HG03139 (cell line): ENCODE measurements around the gene TRABD2B.
"Not testable (repeated sequence)": the region's sequence is repeated elsewhere in the genome, so short reads cannot be mapped to it uniquely, and the experiment has no call there.

Experiments used
- ATAC-seq: cut with Tn5 transposase; IDR thresholded peaks from one replicate; pipeline ENCODE4 v1.9.1; 2021; ENCODE audit not compliant: unreplicated experiment

TRABD2B gene

DNA sequence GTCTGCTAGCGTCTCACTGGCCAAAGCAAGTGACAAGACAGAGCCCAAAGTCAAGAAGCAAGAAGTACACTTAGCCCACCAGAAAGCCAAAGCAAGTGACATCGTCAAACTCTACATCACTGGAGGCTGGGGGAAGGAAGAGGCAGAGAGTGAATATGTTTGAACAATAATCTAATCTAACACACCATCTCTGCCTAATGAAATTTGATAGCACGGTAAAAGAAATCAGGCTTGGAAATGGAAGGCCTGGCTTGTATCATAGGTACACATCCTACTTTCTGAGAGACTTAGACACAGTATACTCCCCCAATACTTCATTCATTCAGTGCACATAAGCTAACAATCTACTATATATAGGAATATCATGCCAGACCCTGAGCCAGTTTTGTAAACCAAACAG is 26.3 kb downstream of the TRABD2B start:
- ATAC-seq = no peak

DNA sequence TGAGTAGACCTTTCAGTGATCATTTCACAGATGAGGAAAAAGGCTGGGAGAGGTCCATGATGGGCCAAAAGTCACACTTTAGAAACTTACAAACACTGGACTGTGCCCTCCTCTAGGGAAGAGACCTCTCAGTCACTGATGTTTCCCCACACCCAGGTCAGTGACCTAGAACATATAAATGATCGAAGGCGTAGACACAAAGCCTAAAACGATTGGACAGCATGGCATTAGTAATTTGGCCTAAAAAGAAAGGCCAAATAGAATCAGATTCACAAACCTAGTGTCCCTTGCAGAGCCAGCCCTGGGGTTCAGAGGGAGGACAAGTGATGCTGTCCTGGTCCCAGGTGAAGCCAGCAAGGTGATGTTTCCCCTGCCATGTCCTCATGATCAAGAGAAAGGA is 27.7 kb downstream of the TRABD2B start:
- ATAC-seq = no peak

DNA sequence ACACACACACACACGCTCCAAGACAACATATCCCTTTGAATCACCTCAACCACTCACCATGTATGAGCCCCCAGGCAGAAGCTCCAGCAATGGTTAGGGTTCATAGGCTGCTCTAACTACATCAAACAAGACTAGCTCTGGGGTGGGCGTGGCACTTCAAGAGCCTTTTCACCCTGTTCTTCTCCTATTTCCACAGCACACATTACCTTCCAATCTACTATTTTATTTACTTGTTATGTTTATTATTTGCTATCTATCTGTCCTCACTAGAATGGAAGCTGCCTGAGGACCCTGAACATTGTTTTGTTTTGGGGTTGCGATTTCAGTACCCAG is 28.7 kb downstream of the TRABD2B start:
- no peak for ATAC-seq

DNA sequence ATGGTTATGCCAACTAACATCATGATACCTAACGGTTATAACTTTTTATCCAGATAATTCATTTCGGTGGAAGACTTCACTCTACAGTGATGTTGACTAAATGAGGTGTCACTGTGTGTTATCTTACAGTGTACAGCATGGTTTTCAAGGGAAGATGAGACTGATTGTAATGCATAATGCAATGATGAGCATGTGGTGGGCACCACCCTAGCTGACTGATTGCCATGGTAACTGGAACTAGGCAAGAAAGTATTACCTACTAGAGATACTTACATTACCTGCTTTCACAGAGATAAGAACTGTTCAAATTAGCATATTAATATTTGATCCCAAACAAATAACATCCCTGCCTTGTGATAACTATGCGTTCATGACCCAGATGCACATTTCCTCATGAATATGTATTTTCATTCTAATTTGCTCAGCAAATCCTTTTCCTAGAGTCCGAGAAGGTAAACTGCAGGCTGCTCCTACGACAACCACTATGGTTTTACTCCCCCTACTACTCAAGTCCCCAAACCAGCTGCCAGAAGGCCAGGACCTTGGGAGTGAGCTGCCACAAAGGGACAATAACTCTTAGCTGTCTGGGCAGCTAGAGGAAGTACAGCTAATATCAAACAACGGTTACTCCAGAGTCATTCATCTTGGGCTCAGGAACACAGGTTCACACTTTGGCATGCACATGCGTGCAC is 29.2 kb downstream of the TRABD2B start:
- no peak for ATAC-seq

DNA sequence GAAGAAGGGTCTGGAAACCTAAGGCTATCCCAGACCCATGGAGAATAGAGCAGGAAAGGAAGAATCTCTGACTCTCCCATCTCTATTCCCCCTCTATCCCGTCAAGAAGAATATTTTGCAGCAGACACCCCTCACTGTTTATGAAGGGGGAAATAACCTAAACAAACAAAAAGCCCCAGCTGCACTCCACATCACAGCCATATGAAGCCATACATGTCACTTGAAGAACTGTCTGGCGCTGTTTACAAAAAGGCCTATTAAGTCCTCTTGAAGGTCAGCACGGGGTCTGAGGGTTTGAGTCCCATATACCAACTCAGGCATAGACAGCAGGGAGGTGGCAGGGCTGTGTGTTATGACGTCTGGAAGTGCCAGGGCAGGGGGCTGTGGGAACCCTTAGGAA is 31.4 kb downstream of the TRABD2B start:
- no peak for ATAC-seq

DNA sequence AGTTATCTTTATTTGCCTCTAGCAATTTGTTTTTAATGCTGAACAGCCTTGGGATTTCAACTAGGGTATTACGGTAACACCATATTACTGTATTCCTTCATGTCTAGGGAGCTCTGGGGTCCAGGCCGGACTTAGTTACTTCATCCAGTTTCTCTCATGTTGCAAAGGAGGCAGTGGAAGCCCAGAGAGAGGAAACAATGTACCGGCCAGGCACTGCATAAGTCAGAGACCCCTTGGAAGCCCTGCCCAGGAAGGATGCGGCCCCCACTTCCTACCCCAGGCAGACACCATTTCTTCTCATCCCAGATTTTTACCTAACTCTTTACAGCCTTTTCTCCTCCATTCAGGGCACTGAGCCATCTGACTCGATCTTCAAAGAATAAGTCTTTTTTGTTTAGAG is 32.5 kb downstream of the TRABD2B start:
- ATAC-seq = no peak

DNA sequence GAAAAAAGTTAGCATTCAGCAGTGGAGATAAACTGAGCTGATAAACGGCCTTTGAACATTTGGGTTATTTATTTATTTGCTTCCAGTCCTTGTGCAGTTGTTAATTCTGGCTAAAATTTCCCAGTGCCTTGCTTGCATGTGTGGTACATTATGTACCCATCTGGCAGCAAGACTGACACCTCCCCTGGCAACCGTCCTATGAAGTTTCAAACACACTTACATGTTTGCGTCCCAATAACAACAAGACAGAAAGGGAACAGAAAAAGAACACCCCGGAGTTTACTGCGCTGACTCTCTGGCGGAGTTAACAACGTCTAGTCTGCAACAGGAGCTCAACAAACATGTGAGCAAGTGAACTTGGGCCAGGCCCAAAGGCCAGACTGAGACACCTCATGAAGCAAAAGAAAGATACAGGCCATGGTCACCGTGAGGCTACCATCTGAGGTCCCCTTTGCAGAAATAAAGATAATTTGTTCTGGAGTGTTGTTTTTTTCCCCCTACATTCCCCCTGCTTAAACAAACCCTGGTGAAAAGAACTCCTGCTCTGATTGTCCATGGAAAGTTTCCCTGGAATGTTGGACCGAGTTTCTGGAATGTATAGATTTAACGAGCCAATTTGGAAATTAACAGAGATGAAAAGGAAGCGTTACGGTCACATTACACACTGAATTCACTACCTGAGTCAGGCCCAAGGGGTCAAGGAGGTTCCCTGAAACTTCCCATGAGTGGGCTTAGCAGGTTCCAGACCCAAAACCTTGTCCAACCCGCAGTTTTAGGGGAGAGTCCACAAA is 33.4 kb downstream of the TRABD2B start:
- no peak for ATAC-seq

DNA sequence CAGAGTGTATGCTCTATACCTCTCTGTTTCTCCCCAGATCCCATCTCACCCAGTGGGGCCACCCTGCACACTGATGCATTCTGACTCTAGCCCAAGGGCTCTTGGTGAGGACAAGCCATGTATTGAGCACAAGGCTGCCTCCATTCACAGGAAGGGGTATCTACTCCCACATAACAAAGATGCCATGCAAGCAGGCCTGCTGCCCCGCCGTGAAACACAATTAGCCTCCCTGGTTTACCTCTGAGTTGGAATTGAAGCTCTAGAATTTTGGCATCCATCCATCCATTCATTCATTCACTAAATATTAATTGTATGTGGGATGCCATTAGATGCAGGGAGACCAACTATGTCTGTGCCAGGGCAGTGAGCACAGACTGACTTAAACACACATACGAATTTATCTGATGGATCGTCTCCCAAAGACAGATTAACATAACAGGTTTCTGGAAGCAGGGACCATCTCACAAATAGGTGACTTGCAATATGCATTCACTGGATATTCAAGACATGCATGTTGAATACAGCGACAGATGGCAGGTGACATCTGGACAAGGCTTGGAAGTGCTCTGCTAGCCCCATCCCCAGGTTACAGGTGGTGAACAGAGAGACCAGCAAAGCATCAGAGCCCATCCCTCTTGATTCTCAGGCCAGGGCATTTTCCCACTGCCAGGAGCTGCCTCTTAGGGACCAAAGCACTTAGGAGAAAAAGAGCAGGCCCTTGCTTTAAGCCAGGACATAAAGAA is 34.3 kb downstream of the TRABD2B start:
- no peak for ATAC-seq

DNA sequence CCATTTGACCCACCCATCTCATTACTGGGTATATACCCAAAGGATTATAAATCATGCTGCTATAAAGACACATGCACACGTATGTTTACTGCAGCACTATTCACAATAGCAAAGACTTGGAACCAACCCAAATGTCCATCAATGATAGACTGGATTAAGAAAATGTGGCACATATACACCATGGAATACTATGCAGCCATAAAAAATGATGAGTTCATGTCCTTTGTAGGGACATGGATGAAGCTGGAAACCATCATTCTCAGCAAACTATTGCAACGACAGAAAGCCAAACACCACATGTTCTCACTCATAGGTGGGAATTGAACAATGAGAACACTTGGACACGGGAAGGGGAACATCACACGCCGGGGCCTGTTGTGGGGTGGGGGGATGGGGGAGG is 35.4 kb downstream of the TRABD2B start:
- ATAC-seq = not testable (repeated sequence)

DNA sequence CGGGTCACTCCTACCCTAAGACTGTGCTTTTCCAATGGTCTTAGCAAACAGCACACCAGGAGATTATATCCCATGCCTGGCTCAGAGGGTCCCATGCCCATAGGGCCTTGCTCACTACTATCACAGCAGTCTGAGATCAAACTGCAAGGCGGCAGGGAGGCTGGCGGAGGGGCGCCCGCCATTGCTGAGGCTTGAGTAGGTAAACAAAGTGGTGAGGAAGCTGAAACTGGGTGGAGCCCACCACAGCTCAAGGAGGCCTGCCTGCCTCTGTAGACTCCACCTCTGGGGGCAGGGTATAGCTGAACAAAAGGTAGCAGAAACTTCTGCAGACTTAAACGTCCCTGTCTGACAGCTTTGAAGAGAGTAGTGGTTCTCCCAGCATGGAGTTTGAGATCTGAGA is 40.7 kb downstream of the TRABD2B start:
- ATAC-seq = not testable (repeated sequence)

DNA sequence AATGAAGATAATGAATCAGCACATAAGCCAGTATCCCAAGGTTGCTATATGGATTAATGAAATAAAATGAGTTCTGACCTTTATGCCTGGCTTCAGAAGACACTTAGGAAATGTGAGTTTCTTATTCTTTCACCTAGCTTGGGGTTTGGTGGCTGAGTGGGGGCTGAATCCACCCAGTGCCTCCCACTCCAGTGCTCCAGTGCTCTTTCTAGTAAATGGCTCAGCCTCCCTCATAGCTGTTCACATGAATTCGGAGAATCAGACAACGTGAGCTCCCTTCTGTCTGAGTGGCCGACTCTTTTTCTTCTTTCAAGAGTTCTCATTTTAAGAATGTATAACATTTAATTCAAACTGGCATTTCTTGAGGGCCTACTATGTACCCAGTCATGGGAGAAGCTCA is 43.5 kb downstream of the TRABD2B start:
- no peak for ATAC-seq

DNA sequence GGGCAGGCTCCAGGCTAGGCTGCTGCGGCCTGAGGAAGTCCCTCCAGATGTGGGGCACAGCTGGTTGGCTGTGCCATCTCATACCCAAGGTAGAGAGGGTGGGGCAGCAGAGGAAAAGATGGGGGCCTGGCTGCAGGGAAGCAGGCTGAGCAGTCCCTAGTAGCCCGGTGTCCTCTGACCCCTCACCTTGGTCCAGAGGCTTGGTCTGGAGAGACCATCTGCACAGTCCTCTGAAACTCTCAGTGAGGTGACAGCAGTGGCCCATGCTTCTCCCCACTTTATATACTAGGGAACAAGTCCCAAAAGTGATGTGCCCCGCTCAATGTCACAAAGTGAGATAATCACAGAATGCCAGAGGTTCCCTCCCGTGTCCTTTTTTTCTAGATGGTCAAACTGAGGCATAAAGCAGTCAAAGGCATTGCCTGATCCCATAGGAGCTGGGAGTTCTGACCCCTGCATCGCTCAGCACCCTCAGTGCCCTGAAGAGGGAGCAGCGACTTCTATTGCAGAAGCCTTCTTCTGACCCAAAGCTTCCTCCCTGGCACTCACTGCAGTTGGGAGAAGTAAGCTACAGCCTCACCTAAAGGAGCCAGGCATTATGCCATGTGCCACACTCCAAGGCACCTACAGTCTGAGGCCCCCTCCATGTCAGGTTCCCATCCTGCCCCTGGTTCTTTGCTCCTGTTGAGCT is 45.5 kb downstream of the TRABD2B start:
- ATAC-seq = no peak

DNA sequence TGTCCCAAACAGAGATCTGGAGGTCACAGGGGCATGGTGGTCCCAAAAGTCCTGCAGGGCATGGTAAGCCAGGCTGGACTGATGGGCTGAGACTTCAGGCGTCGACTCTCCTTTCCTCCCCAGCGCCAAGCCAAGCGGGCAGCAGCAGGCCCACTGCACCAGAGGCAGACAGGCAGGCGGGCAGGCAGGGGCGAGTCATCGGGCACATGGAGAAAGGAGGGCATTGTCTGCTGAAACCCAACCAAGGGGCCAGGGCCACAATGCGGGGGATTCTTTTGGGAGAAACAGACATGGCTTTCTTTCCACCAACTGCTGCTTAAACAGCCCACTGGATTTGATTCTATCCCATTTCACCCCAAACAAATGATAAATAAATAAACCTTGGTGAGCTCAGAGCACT is 46.2 kb downstream of the TRABD2B start:
- ATAC-seq = no peak

DNA sequence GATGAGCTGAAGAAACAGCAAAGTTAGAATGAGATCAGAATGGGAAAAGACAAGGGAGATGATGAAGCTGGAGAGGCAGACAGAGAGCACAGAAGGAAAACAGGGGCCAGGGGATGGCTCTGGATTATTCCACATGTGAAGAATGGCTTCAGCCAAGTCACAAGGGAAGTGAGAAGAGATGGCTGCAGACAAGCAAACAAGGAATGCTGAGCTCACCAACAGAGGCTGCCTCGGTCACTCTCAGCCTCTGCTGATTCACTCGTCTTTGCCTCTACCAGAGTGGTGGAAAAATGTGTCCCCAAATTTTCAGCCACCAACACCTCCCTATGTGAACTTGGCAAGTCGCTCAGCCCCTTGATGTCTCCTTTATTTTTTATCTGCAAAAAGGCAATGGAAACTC is 46.7 kb downstream of the TRABD2B start:
- ATAC-seq = no peak

DNA sequence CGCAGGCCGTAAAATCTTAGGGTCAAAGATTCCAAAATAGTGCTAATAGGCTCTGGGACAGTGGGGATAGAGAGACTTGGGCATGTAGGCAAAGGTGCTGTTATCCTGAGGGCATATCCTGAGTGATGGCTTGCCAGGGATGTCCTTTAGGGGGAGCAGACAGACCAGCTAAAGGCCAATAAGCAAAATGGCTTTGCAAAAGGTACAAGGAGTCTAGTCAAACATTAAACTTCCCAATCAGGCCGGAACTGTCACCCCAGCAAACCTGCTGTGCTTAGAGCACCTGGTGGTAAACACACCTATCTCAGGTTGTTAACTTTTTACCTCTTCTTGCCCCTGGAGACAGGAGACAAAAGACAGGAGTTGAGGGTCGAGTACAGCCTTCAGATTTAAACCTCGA is 49.1 kb downstream of the TRABD2B start:
- no peak for ATAC-seq

DNA sequence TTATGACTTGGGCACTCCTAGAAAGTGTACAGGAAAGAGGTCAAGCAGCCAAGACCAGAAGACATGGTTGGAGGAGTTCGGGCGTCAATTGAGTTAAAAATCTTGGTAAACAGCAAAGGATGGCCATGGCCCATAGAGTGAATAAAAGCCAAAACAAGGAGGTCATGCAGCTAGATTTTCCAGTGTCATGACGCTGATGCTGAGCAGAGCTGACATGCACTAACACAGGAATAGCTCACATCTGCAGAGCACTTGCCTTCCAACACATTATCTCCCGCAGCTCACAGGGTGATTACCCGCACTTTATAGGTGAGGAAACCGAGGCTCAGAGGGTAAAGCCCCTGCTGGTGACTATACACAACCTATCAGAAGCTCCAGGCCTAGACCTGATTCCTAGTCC is 49.7 kb downstream of the TRABD2B start:
- ATAC-seq = no peak

DNA sequence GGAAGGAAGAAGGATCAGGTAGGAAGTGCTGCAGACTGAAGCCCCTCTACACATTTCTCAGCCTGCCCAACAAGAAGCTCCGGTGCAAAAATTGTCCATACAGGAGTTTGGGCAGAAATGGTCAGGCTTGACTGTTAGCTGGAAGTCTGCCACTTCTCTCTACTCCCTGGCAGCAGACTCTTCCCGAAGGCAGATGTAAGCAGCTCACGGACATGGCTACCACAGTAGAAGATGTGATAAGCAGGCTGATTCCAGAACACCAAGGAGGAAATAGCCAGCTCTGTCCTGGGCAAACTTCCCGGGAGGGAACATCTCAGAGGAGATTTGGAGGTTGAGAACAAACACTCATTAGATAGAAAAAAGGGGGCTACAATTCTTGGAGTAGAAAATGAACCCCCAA is 52.6 kb downstream of the TRABD2B start:
- ATAC-seq = no peak

DNA sequence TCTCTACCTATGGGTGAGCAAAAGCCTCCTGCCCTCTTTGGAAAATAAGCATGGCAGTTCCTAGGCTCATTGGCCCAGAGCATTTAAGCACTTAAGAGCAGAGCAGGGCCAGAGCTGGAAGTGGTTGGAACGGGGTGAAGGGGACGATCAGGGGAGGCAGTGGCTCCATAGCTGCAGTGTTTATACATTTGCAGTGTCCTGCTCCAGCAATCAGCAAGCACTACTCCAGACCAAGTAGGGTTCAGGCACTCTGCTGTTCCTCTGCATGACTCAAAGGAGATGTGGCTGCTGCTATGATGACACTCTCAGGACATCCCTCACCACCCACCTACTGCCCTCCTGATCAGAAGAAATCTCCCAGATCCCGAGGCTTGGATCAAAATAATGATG is 55.0 kb downstream of the TRABD2B start:
- ATAC-seq = no peak

DNA sequence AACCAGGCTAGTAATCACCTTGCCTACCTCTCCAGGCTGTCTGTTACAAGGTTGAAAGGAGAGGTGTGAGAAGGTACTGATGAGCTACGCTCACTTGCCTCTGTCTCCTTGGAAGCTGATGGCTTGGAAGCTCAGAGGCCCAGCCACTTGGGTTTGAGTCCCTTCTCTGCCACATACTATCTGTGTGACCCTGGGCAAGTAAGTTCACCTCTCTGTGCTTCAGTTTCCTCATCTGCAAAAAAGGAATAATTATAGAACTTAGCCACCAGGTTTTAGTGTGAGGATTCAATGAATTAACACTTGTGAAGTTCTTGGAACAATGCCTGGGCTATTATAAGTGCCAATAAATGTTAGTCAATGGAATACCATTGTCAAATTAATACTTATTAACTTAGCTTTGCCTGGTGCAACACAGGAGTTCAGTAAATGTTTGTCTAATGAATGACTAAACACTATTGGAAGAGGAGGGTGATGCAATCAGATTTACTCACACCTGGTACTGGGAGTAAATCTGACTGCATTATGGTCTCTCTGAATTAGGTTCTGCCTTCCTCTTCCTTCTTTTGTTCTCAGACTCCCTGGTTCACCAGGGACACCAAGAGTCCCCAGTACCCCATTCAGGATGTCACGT is 55.5 kb downstream of the TRABD2B start:
- ATAC-seq = no peak

DNA sequence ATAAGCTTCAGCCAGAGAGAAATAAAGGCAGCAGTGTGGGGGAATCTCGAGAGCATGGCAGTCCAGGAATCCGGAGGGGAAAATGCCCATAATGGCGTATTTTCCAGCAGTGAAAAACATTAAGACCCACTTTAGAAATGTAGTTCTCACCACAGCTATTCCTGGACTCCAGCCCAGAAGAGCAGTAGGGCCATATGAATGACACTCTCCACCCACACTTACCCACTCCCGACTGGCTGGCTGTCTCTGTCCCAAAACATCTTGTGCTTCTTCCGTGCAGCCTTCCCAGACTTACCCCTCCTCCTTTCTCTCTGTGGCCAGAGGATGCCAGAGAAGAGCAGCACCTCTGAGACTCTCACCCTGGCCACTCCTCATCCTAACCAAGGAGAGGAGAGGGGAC is 56.4 kb downstream of the TRABD2B start:
- ATAC-seq = no peak

DNA sequence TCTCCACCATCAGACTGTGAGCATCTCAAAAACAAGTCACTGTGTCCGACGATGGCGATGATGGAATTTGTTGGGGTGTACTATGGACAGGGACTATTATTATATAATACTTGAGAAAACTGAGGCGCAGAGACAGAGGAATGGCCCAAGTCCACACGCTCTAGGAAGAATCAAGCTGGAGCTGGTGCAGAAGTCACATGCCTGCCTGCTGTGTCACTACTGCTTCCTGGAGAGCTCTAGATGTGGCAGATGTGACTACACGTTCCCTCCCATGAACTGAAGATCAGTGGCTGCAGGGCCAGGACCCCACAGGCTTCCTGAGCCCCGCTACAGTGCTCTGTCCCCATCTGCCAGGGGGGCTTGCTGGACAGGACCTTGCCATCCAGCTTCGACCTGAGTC is 56.9 kb downstream of the TRABD2B start:
- ATAC-seq = no peak
